ENCODE measurements around the gene LRRC25.
A peak's percentile ranks its signal among the peaks of the same experiment; 100 is the strongest.

LRRC25 gene

DNA sequence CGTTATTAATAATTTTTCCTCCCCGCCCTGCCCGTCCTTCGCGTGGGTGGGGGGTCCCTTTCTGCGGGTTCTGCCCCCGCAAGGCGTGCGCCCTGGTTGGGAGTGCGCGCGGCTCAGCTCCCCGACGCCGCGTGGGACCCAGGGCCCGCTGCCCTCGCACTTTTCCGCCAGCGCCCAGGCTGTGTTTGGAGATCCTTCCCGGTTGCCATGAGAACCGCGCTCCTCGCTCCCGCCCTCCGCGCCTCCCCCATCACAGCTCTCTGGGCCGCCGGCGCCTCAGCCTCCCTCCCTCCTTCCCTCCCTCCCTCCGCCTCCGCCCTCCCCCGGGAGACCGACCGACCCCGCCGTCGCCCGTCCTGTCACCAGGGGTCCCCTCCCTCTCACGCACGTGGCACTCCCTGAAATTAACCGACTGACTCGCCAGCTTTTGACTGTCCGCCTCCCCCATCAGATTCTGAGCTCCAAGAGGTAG lies 19.4 kb upstream of the LRRC25 start (continued):
- TF ChIP-seq, protein P1, sequence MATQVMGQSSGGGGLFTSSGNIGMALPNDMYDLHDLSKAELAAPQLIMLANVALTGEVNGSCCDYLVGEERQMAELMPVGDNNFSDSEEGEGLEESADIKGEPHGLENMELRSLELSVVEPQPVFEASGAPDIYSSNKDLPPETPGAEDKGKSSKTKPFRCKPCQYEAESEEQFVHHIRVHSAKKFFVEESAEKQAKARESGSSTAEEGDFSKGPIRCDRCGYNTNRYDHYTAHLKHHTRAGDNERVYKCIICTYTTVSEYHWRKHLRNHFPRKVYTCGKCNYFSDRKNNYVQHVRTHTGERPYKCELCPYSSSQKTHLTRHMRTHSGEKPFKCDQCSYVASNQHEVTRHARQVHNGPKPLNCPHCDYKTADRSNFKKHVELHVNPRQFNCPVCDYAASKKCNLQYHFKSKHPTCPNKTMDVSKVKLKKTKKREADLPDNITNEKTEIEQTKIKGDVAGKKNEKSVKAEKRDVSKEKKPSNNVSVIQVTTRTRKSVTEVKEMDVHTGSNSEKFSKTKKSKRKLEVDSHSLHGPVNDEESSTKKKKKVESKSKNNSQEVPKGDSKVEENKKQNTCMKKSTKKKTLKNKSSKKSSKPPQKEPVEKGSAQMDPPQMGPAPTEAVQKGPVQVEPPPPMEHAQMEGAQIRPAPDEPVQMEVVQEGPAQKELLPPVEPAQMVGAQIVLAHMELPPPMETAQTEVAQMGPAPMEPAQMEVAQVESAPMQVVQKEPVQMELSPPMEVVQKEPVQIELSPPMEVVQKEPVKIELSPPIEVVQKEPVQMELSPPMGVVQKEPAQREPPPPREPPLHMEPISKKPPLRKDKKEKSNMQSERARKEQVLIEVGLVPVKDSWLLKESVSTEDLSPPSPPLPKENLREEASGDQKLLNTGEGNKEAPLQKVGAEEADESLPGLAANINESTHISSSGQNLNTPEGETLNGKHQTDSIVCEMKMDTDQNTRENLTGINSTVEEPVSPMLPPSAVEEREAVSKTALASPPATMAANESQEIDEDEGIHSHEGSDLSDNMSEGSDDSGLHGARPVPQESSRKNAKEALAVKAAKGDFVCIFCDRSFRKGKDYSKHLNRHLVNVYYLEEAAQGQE (tag by site-specific recombination; IDR thresholded peaks at IDR 0.05): no peak
- TF ChIP-seq ZFP41 (tag by site-specific recombination; IDR thresholded peaks at IDR 0.05; ENCODE audit: borderline replicate concordance): no peak
- no peak for TF ChIP-seq ZNF184 (tag by site-specific recombination; IDR thresholded peaks at IDR 0.05)
- peak; percentile 31; the same call in 1 of the 2 replicates for TF ChIP-seq KLF16 (tag by site-specific recombination; IDR thresholded peaks at IDR 0.05)
- no peak for TF ChIP-seq ZNF830 (tag by site-specific recombination; IDR thresholded peaks at IDR 0.05; ENCODE audit: low read depth)
- peak; percentile 65; the same call in 1 of the 2 replicates for TF ChIP-seq GLIS1 (tag by site-specific recombination; IDR thresholded peaks at IDR 0.05)
- peak; percentile 6; the same call in 1 of the 2 replicates for TF ChIP-seq SP7 (tag by site-specific recombination; IDR thresholded peaks at IDR 0.05)
- no peak for TF ChIP-seq ZNF660 (tag by site-specific recombination; IDR thresholded peaks at IDR 0.05)
- TF ChIP-seq ZNF521 (tag by site-specific recombination; IDR thresholded peaks at IDR 0.05): no peak
- TF ChIP-seq ZFHX2 (tag by site-specific recombination; conservative IDR thresholded peaks at IDR 0.05): peak; percentile 99
- peak; percentile 85; the same call in 1 of the 2 replicates for TF ChIP-seq ZSCAN16 (tag by site-specific recombination; IDR thresholded peaks at IDR 0.05)
- TF ChIP-seq ZNF76 (tag by site-specific recombination; IDR thresholded peaks at IDR 0.05; ENCODE audit: borderline replicate concordance, low read depth): no peak
- TF ChIP-seq ZNF433 (tag by site-specific recombination; IDR thresholded peaks at IDR 0.05; ENCODE audit: low read depth): no peak
- TF ChIP-seq EGR2 (tag by site-specific recombination; IDR thresholded peaks at IDR 0.05; ENCODE audit: low read depth): peak; percentile 97
- TF ChIP-seq ZNF560 (tag by site-specific recombination; IDR thresholded peaks at IDR 0.05; ENCODE audit: borderline replicate concordance): no peak
- TF ChIP-seq ZBTB17 (tag by site-specific recombination; IDR thresholded peaks at IDR 0.05): peak; percentile 74; the same call in 1 of the 2 replicates
- peak; percentile 11; the same call in 1 of the 2 replicates for TF ChIP-seq ZFP69B (tag by site-specific recombination; IDR thresholded peaks at IDR 0.05)
- TF ChIP-seq ZNF677 (tag by site-specific recombination; IDR thresholded peaks at IDR 0.05): no peak
- peak; percentile 86 for TF ChIP-seq WT1 (tag by site-specific recombination; IDR thresholded peaks at IDR 0.05)
- TF ChIP-seq TCF7L2 (IDR thresholded peaks at IDR 0.05; ENCODE audit: borderline replicate concordance, low read depth, low read length): no peak
- no peak for TF ChIP-seq ZNF514 (tag by site-specific recombination; IDR thresholded peaks at IDR 0.05)
- no peak; the same call in 1 of the 2 replicates for TF ChIP-seq ZSCAN23 (tag by site-specific recombination; IDR thresholded peaks at IDR 0.05)
- TF ChIP-seq ZBTB8A (tag by site-specific recombination; IDR thresholded peaks at IDR 0.05): peak; percentile 75
- TF ChIP-seq BCL11B (tag by site-specific recombination; IDR thresholded peaks at IDR 0.05; ENCODE audit: low read depth): no peak
- 0 out of 2 replicates have a peak, but pooled peaks have one; percentile 1 for TF ChIP-seq ZBTB20 (tag by site-specific recombination; IDR thresholded peaks at IDR 0.05)
- peak; percentile 79 for TF ChIP-seq SP2 (tag by site-specific recombination; IDR thresholded peaks at IDR 0.05)
- peak; percentile 76 for TF ChIP-seq ZNF341 (tag by site-specific recombination; IDR thresholded peaks at IDR 0.05; ENCODE audit: low read depth)
- TF ChIP-seq ZEB2 (tag by site-specific recombination; IDR thresholded peaks at IDR 0.05): no peak
- no peak for TF ChIP-seq ZNF266 (tag by site-specific recombination; IDR thresholded peaks at IDR 0.05; ENCODE audit: low read depth)
- no peak for TF ChIP-seq YY1 (tag by site-specific recombination; IDR thresholded peaks at IDR 0.05)
- no peak for TF ChIP-seq ZFP37 (tag by site-specific recombination; IDR thresholded peaks at IDR 0.05)
- TF ChIP-seq REPIN1 (tag by site-specific recombination; IDR thresholded peaks at IDR 0.05; ENCODE audit: low read depth): 0 out of 2 replicates have a peak, but pooled peaks have one; percentile 14
- no peak for TF ChIP-seq ZNF473 (tag by site-specific recombination; IDR thresholded peaks at IDR 0.05)
- peak; percentile 77; the same call in 1 of the 2 replicates for TF ChIP-seq ZNF501 (tag by site-specific recombination; IDR thresholded peaks at IDR 0.05)
- peak; percentile 55; the same call in 1 of the 2 replicates for TF ChIP-seq GLIS2 (tag by site-specific recombination; IDR thresholded peaks at IDR 0.05)
- TF ChIP-seq ZNF157 (tag by site-specific recombination; IDR thresholded peaks at IDR 0.05): 0 out of 2 replicates have a peak, but pooled peaks have one; percentile 30
- TF ChIP-seq HOXC10 (CRISPR knock-in tag; IDR thresholded peaks at IDR 0.05): no peak
- TF ChIP-seq, protein P2, sequence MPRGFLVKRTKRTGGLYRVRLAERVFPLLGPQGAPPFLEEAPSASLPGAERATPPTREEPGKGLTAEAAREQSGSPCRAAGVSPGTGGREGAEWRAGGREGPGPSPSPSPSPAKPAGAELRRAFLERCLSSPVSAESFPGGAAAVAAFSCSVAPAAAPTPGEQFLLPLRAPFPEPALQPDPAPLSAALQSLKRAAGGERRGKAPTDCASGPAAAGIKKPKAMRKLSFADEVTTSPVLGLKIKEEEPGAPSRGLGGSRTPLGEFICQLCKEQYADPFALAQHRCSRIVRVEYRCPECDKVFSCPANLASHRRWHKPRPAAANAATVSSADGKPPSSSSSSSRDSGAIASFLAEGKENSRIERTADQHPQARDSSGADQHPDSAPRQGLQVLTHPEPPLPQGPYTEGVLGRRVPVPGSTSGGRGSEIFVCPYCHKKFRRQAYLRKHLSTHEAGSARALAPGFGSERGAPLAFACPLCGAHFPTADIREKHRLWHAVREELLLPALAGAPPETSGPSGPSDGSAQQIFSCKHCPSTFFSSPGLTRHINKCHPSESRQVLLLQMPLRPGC (tag by site-specific recombination; IDR thresholded peaks at IDR 0.05): no peak
- TF ChIP-seq ZNF19 (tag by site-specific recombination; IDR thresholded peaks at IDR 0.05; ENCODE audit: low read depth): no peak
- TF ChIP-seq ZNF394 (tag by site-specific recombination; IDR thresholded peaks at IDR 0.05; ENCODE audit: borderline replicate concordance): 0 out of 2 replicates have a peak, but pooled peaks have one; percentile 9

Measured in HEK293 (cell line).